Measurements from ENCODE around the gene ANKH.

The ANKH gene

GRCh38 chr5:14864181-14864812, 7.3 kb downstream of the ANKH start:
- Histone ChIP-seq H3K27me3 (ENCODE audit: control insufficient read depth, insufficient read depth, low read length) (no peaks in the 10 kb centered on the region), H3K27ac (ENCODE audit: low read depth, low read length) (no peak overlapping the region), H3K4me3 (ENCODE audit: low read length) (no peak overlapping the region), H3K4me1 (ENCODE audit: control insufficient read depth, insufficient read depth, low read length) (no peaks in the 10 kb centered on the region), H3K9ac (ENCODE audit: low read length) (no peak overlapping the region), H3K36me3 (ENCODE audit: control insufficient read depth, insufficient read depth, low read length) (no peaks in the 10 kb centered on the region)

GRCh38 chr5:14863105-14863504, 8.5 kb downstream of the ANKH start:
- Histone ChIP-seq H3K36me3 (ENCODE audit: control insufficient read depth, insufficient read depth, low read length) (no peaks in the 10 kb centered on the region), H3K4me3 (ENCODE audit: low read length) (no peak overlapping the region), H3K27me3 (ENCODE audit: control insufficient read depth, insufficient read depth, low read length) (no peaks in the 10 kb centered on the region), H3K4me1 (ENCODE audit: control insufficient read depth, insufficient read depth, low read length) (no peaks in the 10 kb centered on the region), H3K9ac (ENCODE audit: low read length) (no peak overlapping the region), H3K27ac (ENCODE audit: low read depth, low read length) (no peak overlapping the region)

- Histone ChIP-seq H3K27ac (ENCODE audit: low read depth, low read length) (no peak overlapping the region), H3K9ac (ENCODE audit: low read length) (no peak overlapping the region), H3K4me3 (ENCODE audit: low read length) (no peak overlapping the region), H3K27me3 (ENCODE audit: control insufficient read depth, insufficient read depth, low read length) (no peaks in the 10 kb centered on the region), H3K36me3 (ENCODE audit: control insufficient read depth, insufficient read depth, low read length) (no peaks in the 10 kb centered on the region), H3K4me1 (ENCODE audit: control insufficient read depth, insufficient read depth, low read length) (no peaks in the 10 kb centered on the region)
Measured at GRCh38 chr5:14861123-14861765, 10.3 kb downstream of the ANKH start.

GRCh38 chr5:14859980-14860379, 11.6 kb downstream of the ANKH start:
- Histone ChIP-seq H3K4me3 (ENCODE audit: low read length) (no peak overlapping the region), H3K27me3 (ENCODE audit: control insufficient read depth, insufficient read depth, low read length) (no peaks in the 10 kb centered on the region), H3K27ac (ENCODE audit: low read depth, low read length) (no peak overlapping the region), H3K4me1 (ENCODE audit: control insufficient read depth, insufficient read depth, low read length) (no peaks in the 10 kb centered on the region), H3K9ac (ENCODE audit: low read length) (no peak overlapping the region), H3K36me3 (ENCODE audit: control insufficient read depth, insufficient read depth, low read length) (no peaks in the 10 kb centered on the region)

- H3K4me1 ChIP-seq (ENCODE audit: control insufficient read depth, insufficient read depth, low read length) = no peaks in the 10 kb centered on the region
Measured at GRCh38 chr5:14859150-14859549, 12.4 kb downstream of the ANKH start.

GRCh38 chr5:14855366-14855765, 16.2 kb downstream of the ANKH start:
- Histone ChIP-seq H3K4me1 (ENCODE audit: control insufficient read depth, insufficient read depth, low read length) (no peaks in the 10 kb centered on the region), H3K27ac (ENCODE audit: low read depth, low read length) (no peak overlapping the region), H3K4me3 (ENCODE audit: low read length) (no peak overlapping the region), H3K27me3 (ENCODE audit: control insufficient read depth, insufficient read depth, low read length) (no peaks in the 10 kb centered on the region), H3K9ac (ENCODE audit: low read length) (no peak overlapping the region), H3K36me3 (ENCODE audit: control insufficient read depth, insufficient read depth, low read length) (no peaks in the 10 kb centered on the region)

More at GRCh38 chr5:14859150-14859549, 12.4 kb downstream of the ANKH start:
- Histone ChIP-seq H3K4me3 (ENCODE audit: low read length) (no peak overlapping the region), H3K9ac (ENCODE audit: low read length) (no peak overlapping the region), H3K27me3 (ENCODE audit: control insufficient read depth, insufficient read depth, low read length) (no peaks in the 10 kb centered on the region), H3K36me3 (ENCODE audit: control insufficient read depth, insufficient read depth, low read length) (no peaks in the 10 kb centered on the region), H3K27ac (ENCODE audit: low read depth, low read length) (no peak overlapping the region)

- H3K4me3 ChIP-seq (ENCODE audit: low read length) = no peak overlapping the region
- H3K36me3 ChIP-seq (ENCODE audit: control insufficient read depth, insufficient read depth, low read length) = no peaks in the 10 kb centered on the region
- H3K27ac ChIP-seq (ENCODE audit: low read depth, low read length) = no peak overlapping the region
- H3K27me3 ChIP-seq (ENCODE audit: control insufficient read depth, insufficient read depth, low read length) = no peaks in the 10 kb centered on the region
- H3K4me1 ChIP-seq (ENCODE audit: control insufficient read depth, insufficient read depth, low read length) = no peaks in the 10 kb centered on the region
- no peak overlapping the region for H3K9ac ChIP-seq (ENCODE audit: low read length)
Measured at GRCh38 chr5:14854799-14855198, 16.8 kb downstream of the ANKH start.

GRCh38 chr5:14853685-14854084, 17.9 kb downstream of the ANKH start:
- Histone ChIP-seq H3K4me1 (ENCODE audit: control insufficient read depth, insufficient read depth, low read length) (no peaks in the 10 kb centered on the region), H3K27me3 (ENCODE audit: control insufficient read depth, insufficient read depth, low read length) (no peaks in the 10 kb centered on the region), H3K4me3 (ENCODE audit: low read length) (no peak overlapping the region), H3K36me3 (ENCODE audit: control insufficient read depth, insufficient read depth, low read length) (no peaks in the 10 kb centered on the region), H3K9ac (ENCODE audit: low read length) (no peak overlapping the region), H3K27ac (ENCODE audit: low read depth, low read length) (no peak overlapping the region)

GRCh38 chr5:14852779-14853178, 18.8 kb downstream of the ANKH start:
- Histone ChIP-seq H3K9ac (ENCODE audit: low read length) (no peak overlapping the region), H3K36me3 (ENCODE audit: control insufficient read depth, insufficient read depth, low read length) (no peaks in the 10 kb centered on the region), H3K4me3 (ENCODE audit: low read length) (no peak overlapping the region), H3K4me1 (ENCODE audit: control insufficient read depth, insufficient read depth, low read length) (no peaks in the 10 kb centered on the region), H3K27me3 (ENCODE audit: control insufficient read depth, insufficient read depth, low read length) (no peaks in the 10 kb centered on the region), H3K27ac (ENCODE audit: low read depth, low read length) (no peak overlapping the region)

- H3K36me3 ChIP-seq (ENCODE audit: control insufficient read depth, insufficient read depth, low read length) = no peaks in the 10 kb centered on the region
- no peak overlapping the region for H3K4me3 ChIP-seq (ENCODE audit: low read length)
- H3K27ac ChIP-seq (ENCODE audit: low read depth, low read length) = no peak overlapping the region
- no peaks in the 10 kb centered on the region for H3K4me1 ChIP-seq (ENCODE audit: control insufficient read depth, insufficient read depth, low read length)
- H3K9ac ChIP-seq (ENCODE audit: low read length) = no peak overlapping the region
- no peaks in the 10 kb centered on the region for H3K27me3 ChIP-seq (ENCODE audit: control insufficient read depth, insufficient read depth, low read length)
Measured at GRCh38 chr5:14851999-14852526, 19.5 kb downstream of the ANKH start.

- Histone ChIP-seq H3K4me1 (ENCODE audit: control insufficient read depth, insufficient read depth, low read length) (no peaks in the 10 kb centered on the region), H3K9ac (ENCODE audit: low read length) (no peak overlapping the region), H3K36me3 (ENCODE audit: control insufficient read depth, insufficient read depth, low read length) (peaks cover 4% of the 10 kb centered on the region), H3K27ac (ENCODE audit: low read depth, low read length) (no peak overlapping the region), H3K27me3 (ENCODE audit: control insufficient read depth, insufficient read depth, low read length) (no peaks in the 10 kb centered on the region), H3K4me3 (ENCODE audit: low read length) (no peak overlapping the region)
Measured at GRCh38 chr5:14851597-14851996, 20.0 kb downstream of the ANKH start.

GRCh38 chr5:14851050-14851419, 20.5 kb downstream of the ANKH start:
- Histone ChIP-seq H3K9ac (ENCODE audit: low read length) (no peak overlapping the region), H3K27me3 (ENCODE audit: control insufficient read depth, insufficient read depth, low read length) (no peaks in the 10 kb centered on the region), H3K4me3 (ENCODE audit: low read length) (no peak overlapping the region), H3K27ac (ENCODE audit: low read depth, low read length) (no peak overlapping the region), H3K4me1 (ENCODE audit: control insufficient read depth, insufficient read depth, low read length) (no peaks in the 10 kb centered on the region), H3K36me3 (ENCODE audit: control insufficient read depth, insufficient read depth, low read length) (peaks cover 4% of the 10 kb centered on the region)
